Measurements from ENCODE around the gene GIPC2.
"Not testable (repeated sequence)": the region's sequence is repeated elsewhere in the genome, so short reads cannot be mapped to it uniquely, and the experiment has no call there.

Gene GIPC2, protein sequence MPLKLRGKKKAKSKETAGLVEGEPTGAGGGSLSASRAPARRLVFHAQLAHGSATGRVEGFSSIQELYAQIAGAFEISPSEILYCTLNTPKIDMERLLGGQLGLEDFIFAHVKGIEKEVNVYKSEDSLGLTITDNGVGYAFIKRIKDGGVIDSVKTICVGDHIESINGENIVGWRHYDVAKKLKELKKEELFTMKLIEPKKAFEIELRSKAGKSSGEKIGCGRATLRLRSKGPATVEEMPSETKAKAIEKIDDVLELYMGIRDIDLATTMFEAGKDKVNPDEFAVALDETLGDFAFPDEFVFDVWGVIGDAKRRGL

DNA sequence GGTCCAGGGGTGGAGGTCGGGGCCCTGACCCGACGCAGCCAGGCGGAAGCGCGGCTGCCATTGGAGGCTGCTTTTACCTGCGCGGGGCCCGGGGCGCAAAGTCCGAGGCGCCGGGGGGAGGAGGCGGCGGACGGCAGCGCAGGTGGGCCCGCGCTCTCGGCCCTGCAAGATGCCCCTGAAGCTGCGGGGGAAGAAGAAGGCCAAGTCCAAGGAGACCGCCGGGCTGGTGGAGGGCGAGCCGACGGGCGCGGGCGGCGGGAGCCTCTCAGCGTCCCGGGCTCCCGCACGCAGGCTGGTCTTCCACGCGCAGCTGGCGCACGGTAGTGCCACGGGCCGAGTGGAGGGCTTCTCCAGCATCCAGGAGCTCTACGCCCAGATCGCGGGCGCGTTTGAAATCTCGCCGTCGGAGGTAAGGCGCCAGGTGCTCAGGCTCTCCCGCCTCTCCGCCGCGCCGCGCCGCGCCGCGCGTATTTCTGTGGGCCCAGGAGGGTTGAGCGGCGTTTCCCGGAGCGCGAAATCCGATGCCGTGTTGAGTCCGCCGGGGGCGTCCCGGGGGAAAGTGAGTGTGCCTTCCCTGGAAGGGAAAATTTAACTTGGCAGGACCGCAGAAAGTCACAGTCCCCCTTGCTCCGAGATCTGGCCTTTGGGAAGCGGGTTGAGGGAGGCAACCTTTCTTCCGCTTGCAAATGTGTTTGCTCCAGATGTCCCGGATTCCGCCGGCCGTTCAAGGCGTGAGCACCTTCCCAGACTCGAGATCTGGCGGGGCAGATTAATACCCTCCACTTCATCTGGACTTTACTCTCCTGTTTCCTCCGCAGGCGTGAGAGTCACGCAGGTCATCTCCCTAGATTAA, at the start of gene GIPC2:
Gene GIPC2, plus strand, starts transcription at position 41 of the 853 bp plus-strand sequence. Its CDS starts 129 bp downstream, at position 170.
- no peak for DNase-seq

DNA sequence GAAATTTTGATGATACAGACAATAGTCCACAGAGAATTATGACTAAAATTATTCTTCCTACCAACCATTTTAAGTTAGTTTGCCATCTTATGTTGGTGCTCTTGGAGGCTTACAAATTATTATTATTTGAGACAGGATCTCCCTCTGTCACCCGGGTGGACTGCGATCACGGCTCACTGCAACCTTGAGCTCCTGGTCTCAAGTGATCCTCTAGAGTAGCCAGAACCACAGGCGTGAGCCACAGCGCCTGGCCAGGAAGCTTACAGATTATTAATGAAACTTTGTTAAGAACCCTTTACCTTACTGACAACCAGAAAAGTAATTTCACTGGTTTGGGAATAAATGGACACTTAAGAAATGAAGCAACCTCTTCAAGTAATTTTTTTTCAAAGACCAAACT, 49.0 kb upstream of the GIPC2 start:
- DNase-seq = no peak

DNA sequence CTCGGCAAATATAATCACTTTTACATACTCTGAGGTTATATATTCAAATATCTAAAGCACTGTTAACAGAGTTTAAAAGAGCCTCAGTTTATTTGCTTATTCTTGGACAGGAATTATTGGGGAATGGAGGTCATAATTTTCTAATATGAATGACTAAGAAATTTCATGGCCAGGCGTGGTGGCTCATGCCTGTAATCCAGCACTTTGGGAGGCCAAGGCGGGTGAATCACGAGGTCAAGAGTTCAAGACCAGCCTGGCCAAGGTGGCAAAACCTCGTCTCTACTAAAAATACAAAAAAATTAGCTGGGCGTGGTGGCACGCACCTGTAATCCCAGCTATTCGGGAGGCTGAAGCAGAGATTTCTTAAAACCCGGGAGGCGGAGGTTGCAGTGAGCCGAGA, 45.2 kb upstream of the GIPC2 start:
- not testable (repeated sequence) for DNase-seq

DNA sequence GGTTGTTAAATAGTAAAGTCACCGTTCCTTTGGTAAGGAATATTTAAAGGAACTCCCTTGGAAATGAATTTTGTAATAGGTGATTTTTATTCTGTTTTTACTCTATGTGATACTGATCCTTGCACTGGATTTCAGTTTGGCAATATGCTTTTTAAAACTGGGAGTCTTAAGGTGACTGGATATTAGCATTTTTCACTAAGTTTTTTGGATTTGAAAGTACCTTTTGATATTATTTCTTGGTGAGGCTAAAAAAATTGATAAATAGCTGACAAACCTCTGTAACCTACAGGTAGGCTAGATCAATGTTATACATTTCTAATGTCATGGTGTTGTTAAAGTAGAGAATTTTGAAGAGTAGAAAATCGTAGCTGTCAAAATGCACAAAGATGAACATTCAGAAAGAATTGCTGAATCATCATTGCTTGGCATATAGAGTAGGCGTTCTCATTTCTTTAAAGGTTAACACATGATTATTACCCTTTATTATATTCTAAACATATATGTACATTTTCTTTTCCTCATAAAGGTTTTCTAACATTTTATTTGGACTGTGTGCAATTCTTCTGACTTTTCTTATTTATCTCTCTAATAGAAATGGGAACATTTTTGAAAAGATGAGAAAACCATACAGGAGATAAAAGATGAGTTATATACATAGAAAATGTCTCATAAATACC, 42.6 kb upstream of the GIPC2 start:
- peak; percentile 34 to 46 for DNase-seq

DNA sequence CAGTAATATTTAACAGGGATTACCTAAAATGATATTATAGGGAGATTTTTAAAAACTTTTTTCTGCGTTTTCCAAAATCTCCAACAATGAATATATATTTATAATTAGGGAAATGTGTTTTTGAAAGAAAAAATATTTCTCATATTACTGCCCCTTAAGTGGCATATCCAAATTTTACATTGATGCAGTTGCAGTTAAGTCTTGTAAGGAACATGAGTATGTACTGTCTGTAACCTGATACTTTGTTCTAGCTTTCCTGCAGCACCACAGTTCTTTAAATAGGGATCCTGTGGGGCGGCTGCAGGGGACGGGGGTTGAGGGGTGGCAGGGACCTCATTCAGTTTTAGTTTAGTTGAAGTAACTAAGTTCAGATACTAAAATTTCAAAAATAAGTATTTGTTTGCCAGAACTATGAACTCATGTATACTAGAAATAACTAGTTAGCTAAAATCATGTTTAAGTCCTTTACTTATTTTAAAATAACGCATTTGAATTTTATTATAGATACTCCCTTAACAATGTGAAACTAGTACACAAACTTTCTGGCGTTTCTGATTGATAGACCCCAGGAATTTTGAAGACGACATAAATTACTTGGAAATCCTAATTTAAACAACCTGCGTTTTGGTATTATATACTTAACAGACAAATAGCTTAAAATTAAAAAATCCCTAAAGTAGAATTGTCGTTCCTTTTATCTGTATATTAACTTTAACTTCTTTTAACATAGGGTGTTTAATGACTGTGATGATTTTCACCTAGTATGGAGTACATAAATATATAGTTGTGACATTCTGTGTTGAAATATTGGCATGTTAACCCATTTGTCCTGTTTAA, 41.7 kb upstream of the GIPC2 start:
- peak; percentile 92 to 93 for DNase-seq

DNA sequence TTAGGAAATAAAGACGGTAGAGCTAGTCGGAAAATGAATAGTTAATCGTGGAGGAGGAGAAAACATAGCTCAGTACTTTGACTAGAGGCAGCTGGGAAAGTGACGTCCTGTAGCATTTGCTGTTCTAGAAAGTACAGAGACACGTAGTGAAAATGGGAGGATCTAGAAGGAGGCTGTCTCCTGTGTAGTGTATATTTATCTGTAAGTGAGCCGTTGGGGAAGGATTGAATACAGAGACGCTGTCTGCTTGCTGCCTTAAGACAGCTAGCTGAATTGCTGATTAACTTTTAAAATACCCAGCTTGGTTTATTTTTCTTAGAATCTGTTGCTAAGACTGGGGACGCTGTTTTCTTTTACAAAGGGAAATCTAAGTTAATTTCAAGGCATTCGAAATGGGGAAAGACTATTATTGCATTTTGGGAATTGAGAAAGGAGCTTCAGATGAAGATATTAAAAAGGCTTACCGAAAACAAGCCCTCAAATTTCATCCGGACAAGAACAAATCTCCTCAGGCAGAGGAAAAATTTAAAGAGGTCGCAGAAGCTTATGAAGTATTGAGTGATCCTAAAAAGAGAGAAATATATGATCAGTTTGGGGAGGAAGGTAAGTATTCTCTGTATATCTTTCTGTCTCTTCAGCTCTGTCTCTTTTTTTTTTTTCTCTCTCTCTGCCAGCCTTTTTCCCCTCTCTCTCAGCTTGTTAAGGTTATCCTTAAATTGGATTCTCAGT, 40.9 kb upstream of the GIPC2 start, which contains the start of gene DNAJB4:
Gene DNAJB4, plus strand, starts transcription at position 221 of the 729 bp plus-strand sequence. Its CDS starts 172 bp downstream, at position 393.
- DNase-seq = peak; percentile 99 to 100

DNA sequence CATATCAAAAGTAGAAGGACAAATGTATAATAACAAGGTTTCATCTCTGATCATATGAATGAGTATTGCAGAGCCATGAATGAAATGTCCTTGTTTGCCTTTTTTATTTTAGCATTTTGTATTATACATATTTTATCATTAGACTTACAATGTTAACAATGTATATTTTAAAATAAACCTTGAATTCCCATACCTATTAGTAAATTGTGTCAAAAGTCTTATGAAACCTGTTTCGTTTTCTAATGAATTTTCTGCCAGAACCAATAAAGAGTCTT, 40.4 kb upstream of the GIPC2 start:
- DNase-seq = no peak

DNA sequence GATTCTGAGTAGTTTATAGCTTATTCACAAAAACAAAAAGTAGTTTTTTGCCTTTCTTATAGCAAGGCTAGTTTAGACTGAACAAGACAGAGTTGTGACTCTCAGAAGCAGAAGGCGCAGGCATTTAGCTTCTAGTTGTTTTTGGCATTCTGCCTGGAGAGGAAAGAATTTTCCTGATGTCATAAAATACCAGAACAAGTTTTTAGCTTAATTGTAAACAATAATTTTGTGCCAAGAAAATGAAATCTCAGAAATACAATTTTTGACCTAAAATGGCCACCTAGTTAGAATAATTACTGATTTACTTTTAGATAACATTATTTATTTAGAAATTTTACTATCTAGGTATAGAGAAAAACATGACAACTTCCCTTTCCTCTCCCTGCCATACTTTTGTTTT, 40.0 kb upstream of the GIPC2 start:
- DNase-seq = peak; percentile 33 to 34

DNA sequence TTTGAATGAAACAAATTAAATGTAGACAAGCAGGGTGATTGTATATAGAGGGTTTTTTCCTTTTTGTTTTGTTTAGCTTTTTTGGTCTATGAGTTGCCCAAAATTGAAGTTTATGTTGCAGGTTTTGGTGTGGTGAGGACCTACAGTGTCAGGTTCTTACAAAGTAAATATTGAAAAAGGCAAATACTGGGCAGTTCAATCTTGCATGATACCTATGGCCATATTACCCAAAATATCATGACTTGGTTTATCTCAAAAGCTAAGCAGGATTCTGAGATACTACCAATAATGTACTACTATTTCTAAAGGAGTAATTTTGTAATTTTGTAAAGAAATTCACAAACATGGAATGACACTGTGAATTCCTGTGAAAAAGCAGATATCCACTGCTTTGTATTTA, 39.2 kb upstream of the GIPC2 start:
- DNase-seq = no peak

DNA sequence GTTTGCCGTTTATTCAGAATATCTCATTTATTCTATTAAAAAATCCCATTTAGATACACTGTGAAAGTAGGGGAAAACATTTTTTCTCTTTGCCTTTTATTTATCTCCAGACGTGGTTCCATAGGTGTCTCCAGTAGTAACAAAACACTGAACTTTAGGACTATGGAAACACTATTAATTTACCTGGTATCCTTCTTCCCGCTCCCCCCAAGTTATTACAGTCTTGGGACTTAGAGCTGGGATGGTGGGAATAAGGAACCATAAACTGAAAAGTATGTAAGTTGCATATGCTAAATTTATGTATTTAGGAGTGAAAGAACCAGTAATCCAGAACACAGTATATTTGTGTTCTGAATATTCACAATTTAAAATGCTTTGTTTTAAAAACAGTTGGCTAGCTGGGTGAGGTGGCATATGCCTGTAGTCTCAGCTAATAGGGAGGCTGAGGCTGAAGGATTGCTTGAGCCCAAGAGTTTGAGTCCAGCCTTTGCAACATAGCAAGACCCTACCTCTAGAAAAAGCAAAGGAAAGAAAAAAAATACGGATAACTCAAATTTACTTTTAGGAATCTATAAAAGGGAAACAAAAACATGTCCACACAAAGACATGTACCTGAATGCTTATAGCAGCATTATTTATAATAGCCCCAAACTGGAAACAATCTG, 38.0 kb upstream of the GIPC2 start:
- DNase-seq = no peak

DNA sequence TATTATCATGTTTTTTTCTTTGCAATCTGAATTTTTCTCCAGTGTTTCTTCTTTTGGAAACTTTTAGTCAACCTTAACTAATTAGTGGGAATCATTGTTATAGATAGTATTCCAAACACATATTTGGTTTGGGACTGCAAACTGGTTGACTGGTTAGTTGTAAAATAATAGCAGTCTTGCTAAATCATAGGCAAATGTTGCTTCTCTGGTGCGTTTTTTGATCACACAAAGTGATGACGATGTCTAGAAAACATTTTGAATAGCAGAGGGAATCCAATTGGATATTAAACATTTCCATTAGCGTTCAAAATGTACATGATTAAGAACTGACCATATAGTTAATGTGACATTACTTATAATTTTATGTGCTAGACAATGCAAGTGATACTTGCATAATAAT, 36.5 kb upstream of the GIPC2 start:
- DNase-seq = no peak

DNA sequence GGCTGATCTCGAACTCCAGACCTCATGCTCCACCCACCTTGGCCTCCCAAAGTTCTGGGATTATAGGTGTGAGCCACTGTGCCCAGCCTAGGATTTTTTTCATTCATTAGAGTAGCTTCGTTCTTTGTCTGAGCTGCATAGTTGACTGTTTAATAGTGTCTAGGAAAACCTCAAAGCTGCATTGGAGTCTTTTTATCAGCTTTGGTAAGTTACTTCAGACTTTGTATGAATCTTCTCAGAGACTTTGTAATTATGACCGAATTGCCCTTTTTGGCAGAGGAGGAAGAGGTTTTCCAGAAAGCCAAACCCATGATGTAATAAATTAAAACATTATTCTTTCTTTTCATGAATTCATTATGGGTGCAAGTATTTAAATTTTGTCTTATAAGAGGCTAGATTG, 35.9 kb upstream of the GIPC2 start:
- DNase-seq = no peak

DNA sequence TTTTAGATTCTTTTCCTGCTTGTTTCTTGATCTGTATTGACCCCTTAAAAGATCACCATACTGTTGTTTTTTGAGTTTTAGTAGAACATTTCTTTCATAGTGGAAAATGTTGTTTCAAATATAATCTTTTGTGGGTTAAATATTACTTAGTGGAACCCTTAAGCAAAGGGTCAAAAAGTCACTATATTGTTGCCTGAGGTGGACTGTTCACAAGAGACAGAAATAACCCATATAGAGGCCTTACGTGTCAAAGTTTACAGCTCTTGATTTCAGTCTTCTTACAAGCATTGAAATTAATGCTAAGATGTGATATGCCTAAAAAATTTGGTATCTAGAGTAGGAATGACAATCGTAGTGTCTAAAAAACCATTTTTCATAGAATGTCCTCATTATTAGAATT, 34.7 kb upstream of the GIPC2 start:
- no peak for DNase-seq

DNA sequence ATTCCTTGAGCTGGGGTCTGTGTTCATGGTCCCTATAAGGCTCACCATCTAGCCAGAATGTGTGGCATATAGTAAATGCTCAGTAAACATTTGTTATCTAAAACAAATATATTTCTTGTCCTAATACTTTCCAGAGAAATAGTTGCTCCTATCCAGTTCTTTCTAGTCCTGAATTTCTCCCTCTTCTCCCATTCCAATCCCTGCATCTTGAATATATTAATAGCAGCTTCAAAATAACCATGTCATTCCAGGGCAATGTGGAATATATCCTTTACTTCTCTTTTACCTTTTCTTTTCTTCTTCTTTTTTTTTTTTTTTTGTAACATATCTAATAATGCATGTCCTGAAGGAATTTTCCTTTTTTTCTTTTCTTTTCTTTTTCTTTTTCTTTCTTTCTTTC, 30.6 kb upstream of the GIPC2 start:
- DNase-seq = no peak

DNA sequence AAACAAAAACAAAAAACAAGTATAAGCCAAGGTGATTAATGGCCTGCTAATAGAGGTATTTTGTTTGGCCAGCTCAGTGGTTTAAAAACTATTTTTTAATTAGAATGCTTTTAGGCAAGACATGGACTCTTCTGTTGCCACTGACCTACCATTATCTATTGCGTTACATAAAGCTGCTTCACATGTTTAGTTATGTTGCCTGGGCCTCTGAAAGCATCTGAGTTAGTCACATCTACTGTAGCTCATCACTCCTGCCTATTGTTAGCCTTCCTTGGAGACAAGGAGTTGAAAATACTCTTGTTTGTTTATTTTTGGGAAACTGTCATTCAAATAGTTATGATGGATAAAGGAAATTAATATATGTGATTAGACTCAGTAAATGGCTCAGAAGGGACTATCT, 26.7 kb upstream of the GIPC2 start:
- DNase-seq = no peak

DNA sequence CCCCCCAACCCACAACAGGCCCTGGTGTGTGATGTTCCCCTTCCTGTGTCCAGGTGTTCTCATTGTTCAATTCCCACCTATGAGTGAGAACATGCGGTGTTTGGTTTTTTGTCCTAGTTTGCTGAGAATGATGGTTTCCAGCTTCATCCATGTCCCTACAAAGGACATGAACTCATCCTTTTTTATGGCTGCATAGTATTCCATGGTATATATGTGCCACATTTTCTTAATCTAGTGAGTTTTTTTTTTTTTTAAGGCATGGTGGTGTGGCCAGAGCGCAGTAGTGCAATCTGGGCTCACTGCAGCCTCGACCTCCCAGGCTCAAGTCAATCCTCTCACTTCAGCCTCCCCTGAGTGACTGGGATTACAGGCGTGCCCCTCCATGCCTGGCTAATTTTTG, 24.6 kb upstream of the GIPC2 start:
- not testable (repeated sequence) for DNase-seq

DNA sequence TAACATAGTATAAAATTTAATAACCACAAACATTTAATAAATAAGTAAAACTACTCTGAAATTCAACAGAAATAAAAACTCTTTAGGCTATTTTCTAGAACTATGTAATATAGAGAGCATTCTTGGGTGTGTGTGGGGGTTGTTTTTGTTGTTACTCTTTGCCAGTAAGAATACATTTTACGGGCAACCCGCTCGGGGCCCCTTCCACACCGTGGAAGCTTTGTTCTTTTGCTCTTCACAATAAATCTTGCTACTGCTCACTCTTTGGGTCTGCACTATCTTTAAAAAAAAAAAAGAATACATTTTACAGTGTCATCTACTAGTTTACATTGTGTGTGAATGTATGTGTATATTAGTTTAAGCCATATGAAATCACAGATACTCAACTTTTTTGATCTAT, 16.0 kb upstream of the GIPC2 start:
- no peak for DNase-seq

DNA sequence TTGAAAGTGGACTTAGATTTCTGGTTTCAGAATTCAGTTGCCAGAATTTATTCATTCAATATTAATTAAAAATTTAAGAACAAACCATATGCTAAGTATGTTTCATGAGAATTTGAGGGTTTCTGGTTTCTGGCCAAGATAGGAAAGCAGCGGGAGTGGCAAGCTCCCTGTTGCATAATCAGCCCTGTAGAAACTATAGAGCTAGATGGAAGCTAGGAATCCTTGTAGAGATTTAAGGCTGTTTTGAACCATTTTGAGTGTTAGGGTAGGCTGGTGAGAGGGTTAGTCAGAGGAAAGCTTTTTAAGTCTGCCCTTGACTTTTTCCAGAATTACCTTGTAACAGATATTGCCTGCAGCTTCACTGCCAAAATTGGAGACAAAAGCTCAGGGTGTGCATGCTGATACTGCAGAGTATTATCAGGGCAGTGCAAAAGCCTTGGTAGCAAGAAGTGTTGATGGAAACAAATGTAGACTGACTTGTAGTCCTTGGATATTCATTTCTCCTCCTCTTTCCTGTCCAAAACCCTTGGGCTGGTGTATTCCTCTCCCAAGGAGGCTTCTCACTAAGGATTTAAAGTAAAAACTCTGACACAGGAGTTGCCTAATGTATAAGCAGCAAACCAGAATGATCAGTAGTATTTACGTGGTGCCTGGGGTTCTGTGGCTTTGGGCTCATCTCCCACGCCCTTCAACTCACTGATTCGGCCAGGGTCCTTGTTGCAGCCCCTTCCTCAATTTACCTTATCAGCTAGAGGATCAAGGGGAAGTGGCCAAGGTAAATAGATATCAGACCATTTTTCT, 12.6 kb upstream of the GIPC2 start:
- DNase-seq = peak in 1 of 2 experiments; percentile 19

DNA sequence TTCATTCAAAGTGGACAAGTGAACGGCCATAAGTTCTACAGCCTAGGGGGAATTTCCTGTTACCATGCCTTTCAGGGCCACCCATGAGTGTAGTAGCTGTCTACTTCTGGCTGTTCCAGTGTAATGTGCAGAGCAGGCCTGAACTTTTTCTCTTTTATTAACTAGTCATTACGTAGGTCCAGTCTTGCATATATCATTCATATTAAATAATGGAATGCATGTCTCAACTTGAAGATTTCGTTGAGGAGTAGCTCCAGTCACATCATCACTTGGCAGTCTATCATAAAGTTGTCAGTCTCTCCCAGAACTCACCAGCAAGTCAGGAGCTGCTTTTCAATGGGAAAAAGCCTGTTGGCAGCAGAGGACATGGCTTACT, 12.0 kb upstream of the GIPC2 start:
- no peak for DNase-seq

DNA sequence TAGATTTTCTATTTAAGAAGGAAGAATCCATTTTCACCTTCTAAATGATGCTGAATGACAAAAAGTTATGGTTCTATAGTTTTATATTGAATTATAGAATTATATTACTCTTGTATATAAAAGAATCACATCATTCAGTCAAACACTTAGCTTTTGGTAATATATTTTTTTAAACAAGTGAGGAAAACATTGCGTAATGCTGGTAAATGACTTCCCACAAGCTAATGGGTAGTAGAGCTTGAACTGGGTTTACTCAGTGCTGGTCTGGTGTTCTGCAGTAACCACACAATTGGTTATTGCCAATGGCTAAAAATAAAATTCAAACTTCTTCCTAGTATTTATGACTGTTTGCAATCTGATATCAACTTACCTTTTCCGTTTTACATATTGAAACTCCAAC, 10.6 kb upstream of the GIPC2 start:
- DNase-seq = no peak

DNA sequence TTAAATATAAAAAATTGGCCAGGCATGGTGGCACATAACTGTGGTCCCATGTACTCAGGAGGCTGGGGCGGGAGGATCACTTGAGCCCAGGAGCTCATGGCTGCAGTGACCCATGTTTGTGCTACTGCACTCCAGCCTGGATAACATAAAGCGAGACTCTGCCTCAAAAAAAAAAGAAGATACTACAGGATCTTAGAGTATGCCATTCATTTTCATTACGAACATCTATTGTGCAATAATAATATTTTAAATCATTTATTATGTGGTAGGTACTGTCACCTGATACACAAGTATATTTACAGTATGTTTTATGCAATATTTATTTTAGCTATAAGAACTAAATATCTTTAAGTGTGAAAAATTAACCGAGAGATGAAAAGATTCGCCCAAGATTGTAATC, 9.3 kb upstream of the GIPC2 start:
- no peak for DNase-seq
